Limb (tissue), 2 donors: Measurements from ENCODE around the gene LIN28B.
A peak's percentile ranks its signal among the peaks of the same experiment; 100 is the strongest.

Experiments used
- DNase-seq, 2 donors: peaks; one replicate each; pipeline ENCODE4 v3.0.0-alpha.2; 2016; ENCODE audit errors: extremely low spot score in 2 of 2

LIN28B gene, protein sequence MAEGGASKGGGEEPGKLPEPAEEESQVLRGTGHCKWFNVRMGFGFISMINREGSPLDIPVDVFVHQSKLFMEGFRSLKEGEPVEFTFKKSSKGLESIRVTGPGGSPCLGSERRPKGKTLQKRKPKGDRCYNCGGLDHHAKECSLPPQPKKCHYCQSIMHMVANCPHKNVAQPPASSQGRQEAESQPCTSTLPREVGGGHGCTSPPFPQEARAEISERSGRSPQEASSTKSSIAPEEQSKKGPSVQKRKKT

DNA sequence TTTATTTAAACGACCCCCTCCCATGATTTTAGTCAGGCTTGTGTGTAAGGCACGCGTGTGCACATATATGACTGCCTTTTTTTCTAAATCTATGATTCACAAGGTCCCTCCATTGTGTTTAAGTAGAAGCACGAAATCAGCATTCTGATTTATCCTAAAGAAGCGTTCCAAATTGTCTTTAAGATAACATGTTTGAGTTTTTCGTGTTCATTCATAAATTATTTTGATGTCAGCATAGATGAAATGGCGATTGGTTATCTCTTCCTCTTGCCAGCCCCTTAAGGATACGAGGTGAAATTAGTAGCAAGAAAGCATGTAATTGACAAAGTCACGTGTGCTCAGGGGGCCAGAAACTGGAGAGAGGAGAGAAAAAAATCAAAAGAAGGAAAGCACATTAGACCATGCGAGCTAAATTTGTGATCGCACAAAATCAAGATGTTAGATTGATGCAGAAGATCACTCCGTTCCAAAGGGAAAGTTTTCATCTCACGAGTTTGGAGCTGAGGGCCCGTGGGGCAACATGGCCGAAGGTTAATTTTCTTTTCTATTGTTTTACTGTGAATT, at the start of gene LIN28B:
Gene LIN28B (plus strand): TSS at position 377 of the 564 bp plus-strand sequence. CDS start 144 bp downstream, at position 521.
- no peak for DNase-seq

DNA sequence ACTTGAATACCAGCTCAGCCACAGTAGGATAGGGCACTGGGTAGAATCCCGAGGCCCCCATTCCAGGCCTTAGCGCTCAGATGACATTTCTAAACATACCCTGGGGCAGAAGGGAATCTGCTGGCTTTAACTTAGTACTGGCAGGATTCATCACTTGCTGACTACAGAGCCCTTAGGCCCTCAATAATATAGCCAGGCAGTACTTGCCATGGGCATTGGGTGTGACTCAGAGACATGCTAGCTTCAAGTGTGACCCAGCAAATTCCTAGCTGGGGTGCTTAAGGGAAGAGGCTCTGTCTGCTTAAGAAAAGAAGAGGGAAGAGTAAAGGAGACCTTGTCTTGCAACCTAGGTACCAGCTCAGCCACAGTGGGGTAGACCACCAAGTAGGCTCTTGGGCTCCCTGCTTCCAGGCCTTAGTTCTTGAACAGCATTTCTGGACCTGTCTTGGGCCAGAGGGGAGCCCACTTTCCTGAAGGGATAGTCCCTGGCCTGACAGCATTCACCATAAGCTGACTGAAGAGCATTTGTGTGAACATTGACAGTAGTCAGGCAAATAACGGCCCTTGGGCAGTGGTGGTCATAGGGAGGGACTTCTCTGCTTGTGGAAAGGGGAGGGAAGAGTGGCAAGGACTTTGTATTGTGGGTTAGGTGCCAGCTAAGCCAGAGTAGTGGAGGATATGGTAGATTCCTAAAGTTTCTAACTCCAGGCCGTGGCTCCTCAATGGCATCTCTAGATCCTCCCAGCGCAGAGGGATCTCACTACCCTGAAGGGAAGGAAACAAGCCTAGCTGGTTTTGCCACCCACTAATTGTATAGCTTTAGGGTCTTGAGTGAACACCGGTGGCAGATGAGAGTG, 48.6 kb upstream of the LIN28B start:
- no peak for DNase-seq

DNA sequence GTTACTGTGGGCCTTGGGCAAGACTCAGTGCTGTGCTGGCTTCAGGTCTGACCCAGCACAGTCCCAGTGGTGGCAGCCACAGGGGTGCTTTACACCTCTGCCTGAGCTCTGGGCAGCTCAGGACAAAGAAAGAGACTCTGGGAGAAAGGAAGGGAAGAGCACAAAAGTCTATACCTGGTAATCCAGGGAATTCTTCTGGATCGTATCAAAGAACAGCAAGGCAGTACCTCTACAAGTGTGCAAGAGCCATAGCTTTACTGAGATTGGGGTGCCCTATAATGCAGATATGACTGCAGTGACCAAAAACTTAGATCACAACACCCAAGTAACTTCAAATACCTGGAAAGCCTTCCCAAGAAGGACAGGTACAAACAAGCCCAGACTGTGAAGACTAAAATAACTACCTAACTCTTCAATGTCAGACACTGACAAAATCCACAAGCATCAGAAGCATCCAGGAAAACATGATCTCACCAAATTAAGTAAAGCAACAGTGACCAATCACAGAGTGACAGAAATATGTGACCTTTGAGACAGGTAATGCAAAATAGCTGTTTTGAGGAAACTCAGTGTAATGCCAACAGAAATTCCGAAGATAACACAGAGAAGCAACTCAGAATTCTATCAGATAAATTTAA, 47.9 kb upstream of the LIN28B start:
- no peak for DNase-seq

DNA sequence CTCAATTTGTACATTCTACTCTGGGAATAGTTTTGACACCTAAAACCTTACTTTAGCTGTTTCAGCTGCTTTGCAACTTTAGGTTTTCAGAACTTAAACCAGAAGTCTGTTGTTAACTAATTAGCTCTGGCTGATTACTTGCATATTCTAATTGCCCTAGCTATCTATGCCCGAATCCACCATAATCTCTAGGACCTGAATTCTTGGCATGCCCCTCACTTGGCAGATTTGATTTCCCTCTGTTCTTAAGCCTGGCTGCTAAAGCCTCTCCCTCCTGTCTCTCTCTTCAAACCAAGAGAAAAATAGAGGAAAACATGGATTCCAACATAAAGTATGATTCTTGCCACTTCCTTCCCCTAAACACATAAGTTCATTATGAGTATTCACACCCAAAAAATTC, 35.0 kb upstream of the LIN28B start:
- DNase-seq, result no peak

DNA sequence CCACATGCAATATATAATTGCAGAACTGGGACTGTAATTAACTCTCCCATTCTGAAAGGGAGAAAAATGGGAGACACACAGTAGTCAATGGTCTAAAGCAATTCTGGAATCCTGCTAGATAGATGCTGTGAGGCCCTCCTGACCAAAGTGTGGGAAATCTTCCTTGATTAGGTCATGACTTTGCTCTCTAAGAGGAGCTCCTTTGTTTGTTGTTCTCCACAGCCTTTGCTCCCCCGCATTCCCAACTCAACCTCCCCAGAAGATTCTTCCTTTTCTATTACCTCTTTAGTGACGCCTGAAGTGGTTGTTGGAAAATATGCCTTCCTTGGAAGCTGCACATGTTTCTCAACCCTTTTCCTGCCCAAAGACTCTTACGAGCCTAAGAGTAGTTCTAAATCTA, 28.8 kb upstream of the LIN28B start:
- DNase-seq, result no peak

DNA sequence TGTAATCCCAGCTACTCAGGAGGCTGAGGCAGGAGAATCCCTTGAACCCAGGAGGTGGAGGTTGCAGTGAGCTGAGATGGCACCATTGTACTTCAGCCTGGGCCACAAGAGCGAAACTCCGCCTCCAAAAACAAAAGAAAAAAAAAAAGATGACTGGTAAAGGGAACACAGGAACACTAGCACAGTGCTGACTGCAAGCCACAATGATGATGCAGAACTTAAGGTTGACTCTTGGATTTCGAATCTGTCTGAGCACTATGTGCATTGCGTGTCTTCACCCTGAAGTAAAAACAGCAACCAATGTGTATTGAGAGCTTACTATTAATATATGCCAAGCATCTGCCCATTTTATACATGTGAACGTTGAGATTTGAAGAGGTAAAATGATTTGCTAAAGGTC, 27.6 kb upstream of the LIN28B start:
- DNase-seq, result no peak

DNA sequence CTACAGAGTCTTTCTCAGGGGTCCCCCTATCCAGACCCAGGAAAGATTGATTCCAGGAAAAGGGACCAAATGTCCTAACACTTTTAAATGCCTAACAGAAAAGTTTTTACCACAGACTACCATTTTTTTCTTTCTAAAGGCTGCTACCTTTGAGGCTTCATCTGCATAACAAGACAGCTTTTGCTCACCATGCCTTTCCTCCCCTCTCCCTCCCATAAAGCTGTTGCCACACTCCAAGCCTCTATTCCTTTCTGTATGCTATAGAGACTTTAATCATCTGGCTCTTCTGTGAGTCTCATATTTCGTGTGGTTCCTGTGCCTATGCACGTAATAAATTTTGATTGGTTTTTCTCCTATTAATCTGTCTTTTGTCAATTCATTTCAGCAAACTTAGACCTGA, 26.0 kb upstream of the LIN28B start:
- no peak for DNase-seq

DNA sequence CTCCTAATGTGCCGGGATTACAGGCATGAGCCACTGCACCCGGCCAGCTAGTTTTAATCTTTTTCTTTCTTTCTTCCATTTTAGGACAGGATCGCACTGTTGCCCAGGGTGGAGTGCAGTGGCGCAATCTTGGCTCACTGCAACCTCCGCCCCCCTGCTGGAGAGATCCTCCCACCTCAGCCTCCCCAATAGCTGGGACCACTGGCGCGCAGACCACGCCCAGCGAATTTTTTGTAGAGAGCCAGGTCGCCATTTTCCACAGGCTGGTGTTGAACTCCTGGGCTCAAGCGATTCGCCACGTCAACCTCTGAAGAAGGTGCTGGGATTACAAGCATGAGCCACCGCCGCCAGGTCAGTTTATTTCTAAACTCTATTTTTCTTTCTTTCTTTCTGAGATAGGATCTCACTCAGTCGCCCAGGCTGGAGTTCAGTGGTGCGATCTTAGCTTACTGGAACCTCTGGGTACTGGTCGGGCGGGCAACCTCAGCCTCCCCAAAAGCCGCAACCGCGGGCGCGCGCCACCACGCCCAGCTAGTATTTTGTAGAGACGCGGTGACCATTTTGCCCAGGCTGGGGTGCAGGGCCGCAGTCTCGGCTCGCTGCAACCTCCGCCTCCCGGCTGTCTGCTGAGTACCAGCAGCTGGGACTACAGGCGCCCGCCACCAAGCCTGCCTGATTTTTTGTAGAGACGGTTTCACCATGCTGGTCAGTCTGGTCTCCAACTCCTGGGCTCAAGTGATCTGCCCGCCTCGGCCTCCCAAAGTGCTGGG, 20.0 kb upstream of the LIN28B start:
- no peak for DNase-seq

DNA sequence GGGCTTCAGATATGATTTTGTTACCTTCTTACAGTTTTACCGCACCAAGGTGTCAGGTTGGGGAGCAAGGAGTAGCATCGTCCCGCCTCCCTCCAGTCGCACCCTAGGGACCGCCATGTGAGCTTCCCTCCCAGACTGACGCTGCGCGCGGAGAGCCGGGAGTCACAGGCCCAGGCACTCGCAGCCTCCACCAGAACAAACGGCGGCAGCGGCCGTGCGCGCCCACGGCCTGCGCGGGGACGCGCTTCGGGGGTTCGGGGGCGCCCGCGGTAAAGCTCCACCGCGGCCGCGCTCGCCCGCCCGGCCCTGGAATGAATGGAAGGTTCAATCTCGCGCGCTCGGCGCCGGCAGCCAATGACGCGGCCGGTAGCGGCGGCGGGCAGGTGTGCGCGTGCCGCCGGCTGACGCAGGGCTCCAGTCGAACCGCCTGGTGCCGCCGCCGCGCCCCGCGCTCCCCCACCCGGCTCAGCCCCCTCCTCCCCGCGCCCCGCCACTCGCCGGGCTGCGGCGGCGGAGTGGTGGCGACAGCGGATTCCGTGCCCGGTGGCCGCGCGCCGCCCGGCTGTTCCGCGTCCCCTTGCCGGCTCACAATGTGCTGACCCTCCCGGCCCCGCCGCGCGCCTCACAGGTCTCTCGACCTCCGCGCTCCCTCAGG, 16.5 kb upstream of the LIN28B start:
- DNase-seq, result peak in 1 of 2 donors; percentile 77

DNA sequence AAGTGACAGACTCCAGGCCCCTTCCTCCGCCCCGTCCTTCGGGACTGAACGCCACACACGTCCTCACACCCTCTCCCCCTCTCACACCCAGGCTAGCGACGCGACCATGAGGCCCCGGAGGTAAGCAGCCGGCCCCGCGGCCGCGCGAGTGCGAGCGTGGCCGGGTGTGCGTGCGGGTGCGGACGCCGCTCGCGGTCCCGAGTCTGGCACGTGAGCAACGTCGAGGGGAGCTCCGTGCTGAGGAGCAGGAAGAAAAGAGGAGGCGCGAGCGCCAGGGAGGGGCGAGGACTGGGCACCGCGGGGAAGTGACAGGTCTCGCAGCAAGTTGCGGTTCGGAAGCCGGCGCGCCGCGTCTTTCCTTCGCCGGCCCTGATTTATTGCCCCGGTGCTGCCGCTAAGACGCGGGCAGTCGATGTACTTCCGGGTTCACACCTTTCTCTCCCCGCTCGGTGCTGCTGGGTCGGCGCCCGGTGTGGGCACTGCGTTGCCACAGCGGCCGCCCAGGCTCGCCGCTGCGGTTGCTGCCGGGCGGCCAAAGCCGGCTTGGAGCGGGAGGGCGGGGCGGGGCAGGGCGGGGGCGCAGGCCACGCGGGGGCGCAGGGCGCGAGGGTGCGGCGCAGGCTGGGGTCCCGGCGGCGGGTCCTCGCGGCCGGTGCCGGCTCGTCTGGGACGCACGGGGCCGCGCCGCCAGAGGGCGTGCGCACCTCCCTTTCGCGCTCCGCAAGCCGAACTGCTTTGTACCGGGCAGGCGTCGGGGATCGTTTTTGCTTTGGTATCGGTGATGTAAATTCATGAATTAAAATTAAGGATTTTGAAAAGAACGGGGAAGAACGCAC, 15.8 kb upstream of the LIN28B start:
- DNase-seq, result peak in 1 of 2 donors; percentile 89

DNA sequence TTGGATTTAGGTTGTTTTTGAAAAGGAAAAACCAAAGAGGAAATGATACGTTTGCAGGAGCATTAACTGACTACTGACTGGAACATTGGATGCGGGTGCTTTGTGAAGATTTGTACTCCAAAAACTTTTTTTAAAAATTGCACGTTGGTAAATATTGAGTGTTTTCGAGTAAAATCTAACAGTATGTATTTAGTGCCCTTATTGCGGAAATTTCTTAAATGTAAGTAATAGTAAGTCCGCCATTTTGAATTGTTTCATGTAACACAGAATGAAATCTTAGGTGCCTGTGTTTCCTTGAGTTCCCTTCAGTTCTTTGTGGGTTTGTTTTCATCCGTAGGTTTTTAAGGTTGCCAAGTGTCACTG, 15.2 kb upstream of the LIN28B start:
- DNase-seq, result no peak

DNA sequence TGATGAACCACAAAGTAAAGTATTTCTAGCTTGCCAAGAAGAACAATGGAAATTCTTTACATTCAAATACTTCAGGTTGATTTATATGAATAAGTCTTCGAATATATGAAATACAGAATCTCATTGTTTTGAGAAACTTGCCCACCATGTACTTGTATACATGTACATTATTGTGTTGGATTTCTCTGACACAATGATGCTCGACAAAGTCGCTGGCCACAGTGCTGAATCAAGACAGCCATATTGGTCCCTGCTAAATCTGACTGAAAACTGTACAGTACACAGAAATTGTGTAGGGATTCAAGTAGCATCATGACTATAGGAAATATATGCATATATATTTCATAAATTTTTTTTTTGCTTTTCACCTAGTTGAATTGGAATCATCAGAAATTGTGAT, 13.1 kb upstream of the LIN28B start:
- peak in 1 of 2 donors; percentile 63 for DNase-seq

DNA sequence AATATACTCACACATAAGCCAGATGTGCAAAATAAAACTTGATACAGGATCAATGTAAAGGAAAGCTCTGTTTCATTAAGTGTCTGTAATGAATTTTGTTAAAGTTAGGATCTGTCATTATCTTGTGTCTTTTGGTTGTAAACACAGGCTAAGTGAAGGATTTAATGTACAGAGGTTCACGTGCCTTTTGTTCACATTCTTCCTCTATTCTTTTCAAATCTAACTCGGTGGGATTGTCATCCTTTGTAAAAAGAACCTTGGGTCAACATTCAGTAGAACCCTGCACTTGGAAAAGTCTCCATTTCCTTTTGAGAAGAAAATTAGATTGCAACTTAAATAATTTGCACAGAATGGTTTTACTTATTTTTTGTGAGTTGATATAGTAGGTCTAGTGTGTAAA, 7.7 kb upstream of the LIN28B start:
- no peak for DNase-seq

DNA sequence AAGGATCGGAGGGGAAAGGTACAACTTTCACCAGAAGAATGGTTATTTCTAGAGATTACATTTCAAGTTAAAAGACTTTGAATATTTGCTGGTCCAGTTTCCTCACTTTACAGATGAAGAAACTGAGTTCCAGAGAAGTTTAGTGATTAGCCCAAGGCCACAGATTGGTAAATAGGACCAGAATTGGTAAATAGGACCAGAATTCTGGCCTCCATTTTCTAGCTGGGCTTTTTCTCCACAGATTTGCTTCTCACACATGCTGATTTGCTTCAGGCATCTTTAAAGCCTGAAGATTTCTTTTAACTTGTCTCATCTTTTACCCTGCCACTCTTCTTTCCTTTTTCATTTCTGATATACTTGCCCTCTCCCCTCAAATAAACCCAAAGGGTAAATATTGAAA, 5.2 kb upstream of the LIN28B start:
- DNase-seq, result no peak

DNA sequence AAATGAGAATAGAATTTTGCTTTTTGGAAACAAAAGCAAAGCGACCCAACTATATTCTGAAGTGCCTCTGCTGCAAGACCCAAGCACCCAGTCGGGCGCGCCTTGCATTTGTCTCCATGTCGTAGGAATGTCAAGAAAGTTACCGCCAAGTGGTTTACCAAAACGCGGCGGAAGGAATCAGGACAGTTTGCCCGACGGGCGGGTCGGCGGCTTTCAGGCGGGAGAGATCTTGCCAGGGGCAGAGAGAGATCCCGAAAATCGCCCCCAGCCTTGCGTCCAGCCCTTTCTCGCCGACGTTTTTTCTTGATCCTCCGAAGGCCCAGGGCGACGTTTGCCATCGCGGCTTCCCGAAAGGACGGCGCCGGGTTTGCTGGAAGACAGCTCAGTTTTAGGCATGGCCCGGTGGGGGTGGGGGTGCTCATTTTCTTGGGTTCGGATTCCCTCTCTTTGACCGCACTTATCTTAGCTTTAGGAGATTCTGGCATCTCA, 4.0 kb upstream of the LIN28B start:
- DNase-seq, result peak in 1 of 2 donors; percentile 59

DNA sequence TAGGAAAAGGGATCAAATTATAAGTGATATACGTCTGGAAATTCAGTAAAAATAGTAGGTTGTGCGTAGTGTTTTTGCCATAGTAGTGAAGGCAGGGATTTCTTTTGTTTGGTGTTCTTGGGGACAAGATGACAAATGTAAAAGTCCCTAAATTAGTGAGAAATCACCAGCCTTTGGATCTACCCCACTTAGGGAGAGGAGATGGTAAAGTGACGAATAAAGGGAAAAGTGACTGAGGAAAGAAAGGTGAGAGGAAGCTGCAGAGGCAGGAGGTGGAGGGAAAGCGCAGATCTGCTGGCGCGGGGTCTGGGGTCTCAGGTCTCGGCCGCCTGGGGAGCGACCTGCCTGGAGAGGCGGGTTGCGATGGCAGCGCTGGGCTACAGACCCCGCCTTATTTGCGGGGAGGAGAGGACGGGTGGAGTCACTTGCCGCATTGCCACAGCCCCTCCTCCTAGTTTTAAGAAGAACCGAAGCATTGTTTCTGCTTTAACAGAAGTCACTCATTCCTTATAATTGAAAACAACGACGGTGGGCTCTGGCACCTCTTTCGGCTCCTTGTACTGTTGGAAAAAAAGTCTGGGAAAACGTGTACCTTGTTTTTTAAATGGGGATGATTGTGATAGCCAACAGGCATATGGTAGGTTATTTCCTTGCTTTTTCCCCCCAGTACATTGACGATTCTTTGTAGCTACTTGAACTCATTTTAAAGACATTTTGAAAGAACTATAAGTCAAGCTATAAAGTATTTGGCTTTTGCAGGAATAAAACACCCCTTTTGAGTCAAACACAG, 3.3 kb upstream of the LIN28B start:
- DNase-seq, result peak in 1 of 2 donors; percentile 49

DNA sequence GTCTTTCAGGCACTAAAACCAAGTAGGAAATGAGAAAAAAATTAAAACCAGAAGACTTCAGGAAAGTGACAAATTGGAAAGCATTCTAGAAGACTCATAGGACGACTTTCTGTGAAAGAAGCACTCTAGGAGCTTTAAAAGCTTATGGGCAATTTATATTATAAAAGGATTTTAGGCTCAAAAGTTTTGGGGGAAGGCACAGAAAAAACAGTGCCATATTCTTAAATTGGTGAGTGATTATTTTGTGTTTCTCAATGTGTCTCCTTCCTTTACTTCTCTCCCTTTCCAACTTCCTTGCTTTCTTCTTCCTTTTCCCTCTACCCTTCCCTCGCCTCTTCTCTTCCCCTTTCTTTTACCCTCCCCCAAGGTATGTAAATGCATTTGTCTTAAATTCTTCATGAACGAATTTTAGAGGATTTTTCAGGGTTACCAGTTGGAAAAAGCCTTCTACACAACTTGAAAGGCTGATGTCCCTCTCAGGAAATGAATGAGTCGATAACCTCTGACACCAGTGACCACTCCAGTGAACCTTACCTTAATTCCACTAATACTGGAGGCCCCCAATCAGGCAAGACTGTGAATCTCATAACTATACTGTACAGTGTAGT, 2.6 kb upstream of the LIN28B start:
- no peak for DNase-seq

DNA sequence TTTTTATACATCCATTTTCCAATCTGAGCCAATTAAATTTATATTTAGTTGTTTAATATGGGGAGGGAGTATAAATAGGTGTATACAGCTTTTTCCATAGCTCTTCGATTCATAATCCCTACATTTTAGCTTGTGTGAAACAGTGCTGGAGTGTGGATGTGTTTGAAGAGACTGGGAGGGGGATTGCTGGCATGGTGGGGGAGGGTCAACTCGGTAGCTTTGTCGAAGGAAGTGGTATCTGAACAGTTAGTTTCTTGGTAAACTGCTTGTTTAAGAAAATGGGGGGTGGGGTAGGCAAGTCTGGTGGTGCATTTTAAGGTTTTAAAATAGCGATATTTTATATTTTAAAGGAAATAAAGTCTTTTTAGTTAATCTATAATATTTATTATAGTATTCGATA, 1.4 kb upstream of the LIN28B start:
- DNase-seq, result no peak
